ENCODE results near the gene MNX1. TPM values are rescaled to one million over a fixed set of nuclear protein-coding genes. Genes with fewer than 3 reads are reported as not detected.

The MNX1 gene
- total RNA-seq, 4 donors from 2014 or later, result not detected

GRCh38 chr7:156994417-156994816 is 16.0 kb downstream of the MNX1 start:
- no peak overlapping the region for H3K27ac ChIP-seq
- TF ChIP-seq POLR2AphosphoS5 (IDR thresholded peaks at IDR 0.05) (no peak), EP300 (IDR thresholded peaks at IDR 0.05) (no peak), CTCF (IDR thresholded peaks at IDR 0.05) (no peak), POLR2A (IDR thresholded peaks at IDR 0.05) (no peak)
- ATAC-seq, result no peak
- H3K27me3 ChIP-seq, result peaks cover 96% of the 10 kb centered on the region
- no peak overlapping the region for H3K4me3 ChIP-seq
- H3K9me3 ChIP-seq, result peaks cover 0 to 10% (median 0%) of the 10 kb centered on the region in 3 donors
- no peaks in the 10 kb centered on the region for H3K36me3 ChIP-seq
- WGBS, 2 donors (ENCODE audit: low coverage in 1 of 2), result 80% methylated on average over 1 to 3 of the region's 8 CpGs
- peaks cover 0 to 6% (median under 1%) of the 10 kb centered on the region in 3 donors for H3K4me1 ChIP-seq

GRCh38 chr7:156993925-156994235 is 16.6 kb downstream of the MNX1 start:
- no peak for ATAC-seq
- peaks cover 96% of the 10 kb centered on the region for H3K27me3 ChIP-seq
- H3K36me3 ChIP-seq, result no peaks in the 10 kb centered on the region
- 37 to 80% methylated on average over 4 to 8 of the region's 10 CpGs for WGBS, 2 donors (ENCODE audit: low coverage in 1 of 2)
- H3K9me3 ChIP-seq, result peaks cover 0 to 10% (median 0%) of the 10 kb centered on the region in 3 donors
- no peak overlapping the region for H3K4me3 ChIP-seq
- TF ChIP-seq POLR2AphosphoS5 (IDR thresholded peaks at IDR 0.05) (no peak), CTCF (IDR thresholded peaks at IDR 0.05) (no peak), EP300 (IDR thresholded peaks at IDR 0.05) (no peak), POLR2A (IDR thresholded peaks at IDR 0.05) (no peak)
- no peak overlapping the region for H3K27ac ChIP-seq
- H3K4me1 ChIP-seq, result peaks cover 0 to under 1% (median 0%) of the 10 kb centered on the region in 3 donors

GRCh38 chr7:156993021-156993924 is 17.2 kb downstream of the MNX1 start:
- Histone ChIP-seq H3K9me3 (peaks cover 0 to 10% (median 0%) of the 10 kb centered on the region in 3 donors), H3K36me3 (no peaks in the 10 kb centered on the region), H3K27ac (no peak overlapping the region), H3K4me3 (no peak overlapping the region), H3K27me3 (peaks cover 95% of the 10 kb centered on the region), H3K4me1 (no peaks in the 10 kb centered on the region)
- 20 to 68% methylated on average over 4 to 12 of the region's 32 CpGs for WGBS, 2 donors (ENCODE audit: low coverage in 1 of 2)
- ATAC-seq, result no peak
- TF ChIP-seq POLR2AphosphoS5 (IDR thresholded peaks at IDR 0.05), result no peak
- no peak for TF ChIP-seq POLR2A (IDR thresholded peaks at IDR 0.05)
- TF ChIP-seq CTCF (IDR thresholded peaks at IDR 0.05), result no peak
- no peak for TF ChIP-seq EP300 (IDR thresholded peaks at IDR 0.05)

GRCh38 chr7:156989766-156990535 is 20.5 kb downstream of the MNX1 start:
- H3K27me3 ChIP-seq, result peaks cover 61% of the 10 kb centered on the region
- no peak for ATAC-seq
- no peak overlapping the region for H3K27ac ChIP-seq
- H3K36me3 ChIP-seq, result no peaks in the 10 kb centered on the region
- H3K9me3 ChIP-seq, result no peaks in the 10 kb centered on the region
- no peak for TF ChIP-seq POLR2AphosphoS5 (IDR thresholded peaks at IDR 0.05)
- no peak for TF ChIP-seq EP300 (IDR thresholded peaks at IDR 0.05)
- TF ChIP-seq POLR2A (IDR thresholded peaks at IDR 0.05), result no peak
- TF ChIP-seq CTCF (IDR thresholded peaks at IDR 0.05), result no peak
- no peaks in the 10 kb centered on the region for H3K4me1 ChIP-seq
- 73 to 80% methylated on average over 1 to 3 of the region's 25 CpGs for WGBS, 2 donors (ENCODE audit: low coverage in 1 of 2)
- no peak overlapping the region for H3K4me3 ChIP-seq
